Calu3 (cell line): ENCODE data around the gene CCDC92. TPM values are rescaled to one million over a fixed set of nuclear protein-coding genes. Genes with fewer than 3 reads are reported as not detected.

ENCODE experiments used
- BruUV-seq: library from RNA; stranded (reverse); fragments of 400-500 nt; replicated peaks from 2 replicates; lab custom pipeline; 2021; lab: Mats Ljungman, UMichigan
- CTCF ChIA-PET: fragments of 300-600 bp; sonication (Branson Sonifier 250); formaldehyde crosslinking; loops from one replicate; lab custom pipeline; 2022; ENCODE audit warnings: antibody characterized with exemption; lab: Charles Lee
- DNase-seq: peaks from one replicate; pipeline ENCODE4 v3.0.0; 2022
- H3K27ac Mint-ChIP-seq: one replicate; pipeline ENCODE4 v1.8.0; 2022; ENCODE audit warnings: mixed read lengths; ENCODE audit not compliant: unreplicated experiment
- H3K27me3 Mint-ChIP-seq: one replicate; pipeline ENCODE4 v1.8.0; 2022; ENCODE audit warnings: mixed read lengths; ENCODE audit not compliant: unreplicated experiment
- H3K36me3 Mint-ChIP-seq: one replicate; pipeline ENCODE4 v1.8.0; 2022; ENCODE audit warnings: mild to moderate bottlenecking, moderate library complexity, mixed read lengths; ENCODE audit not compliant: insufficient read depth, unreplicated experiment
- H3K4me1 Mint-ChIP-seq: one replicate; pipeline ENCODE4 v1.8.0; 2022; ENCODE audit warnings: mild to moderate bottlenecking, low read depth, mixed read lengths; ENCODE audit not compliant: unreplicated experiment
- H3K4me3 Mint-ChIP-seq: one replicate; pipeline ENCODE4 v1.8.0; 2022; ENCODE audit warnings: mild to moderate bottlenecking, low read depth, moderate library complexity, mixed read lengths; ENCODE audit not compliant: unreplicated experiment
- H3K9me3 Mint-ChIP-seq: one replicate; pipeline ENCODE4 v1.8.0; 2022; ENCODE audit warnings: low read depth, mixed read lengths; ENCODE audit not compliant: unreplicated experiment
- intact Hi-C: fragments of 100-400 bp; cut with micrococcal nuclease; formaldehyde crosslinking; loops from one replicate; pipeline ENCODE4 v1.10.0; 2022; ENCODE audit not compliant: unreplicated experiment
- total RNA-seq: library from RNA; stranded (reverse); gene quantifications from 2 replicates; pipeline ENCODE4 v1.2.3, GENCODE V29; 2022
- TF ChIP-seq, protein P1 (sequence below): fragments of 200-600 bp; IDR thresholded peaks from one replicate; pipeline ENCODE4 v1.8.0; 2022; ENCODE audit warnings: antibody characterized with exemption; ENCODE audit not compliant: unreplicated experiment

CCDC92 gene
- total RNA-seq, 1 experiment from 2014 or later = 35.0 TPM

DNA sequence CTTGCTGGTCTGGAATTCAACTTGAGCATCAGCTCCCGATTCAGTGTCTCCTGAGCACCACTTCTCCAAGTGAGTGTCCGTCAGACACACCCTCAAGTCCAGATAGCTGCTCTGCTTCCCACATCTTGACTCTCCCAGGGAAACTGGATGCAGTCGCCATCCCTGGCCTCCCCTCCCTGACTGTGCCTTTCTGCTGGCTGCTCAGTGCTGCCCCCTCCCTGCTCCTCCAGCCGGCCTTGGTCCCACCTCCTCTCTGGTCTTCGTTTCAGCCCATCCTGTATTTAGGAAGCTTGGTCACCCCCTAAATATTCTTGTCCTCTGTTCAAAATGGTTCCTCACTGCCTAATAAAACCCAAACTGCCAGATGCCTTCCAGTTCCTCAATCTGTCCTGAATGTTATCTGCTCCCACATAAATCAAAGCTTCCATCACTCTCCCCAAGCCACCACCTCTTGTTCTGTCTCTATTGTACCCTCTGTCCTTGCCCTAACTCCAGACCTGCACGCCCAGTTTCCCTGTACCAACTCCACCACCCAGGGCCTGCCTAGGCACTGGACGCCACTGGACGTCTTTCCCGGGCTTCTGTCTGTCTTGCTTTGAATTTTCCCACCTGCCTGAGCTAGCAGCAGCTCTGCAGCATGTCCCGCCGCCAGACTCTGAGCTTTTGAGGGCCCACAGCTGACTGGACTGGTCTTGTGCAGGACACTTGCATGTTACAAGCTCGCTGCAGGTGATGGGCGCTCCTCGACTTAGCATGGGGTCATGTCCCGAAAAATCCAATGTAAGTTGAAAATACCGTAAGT is 33.8 kb downstream of the CCDC92 start:
- intact Hi-C loops = no loop called here
- TF ChIP-seq, protein P1, sequence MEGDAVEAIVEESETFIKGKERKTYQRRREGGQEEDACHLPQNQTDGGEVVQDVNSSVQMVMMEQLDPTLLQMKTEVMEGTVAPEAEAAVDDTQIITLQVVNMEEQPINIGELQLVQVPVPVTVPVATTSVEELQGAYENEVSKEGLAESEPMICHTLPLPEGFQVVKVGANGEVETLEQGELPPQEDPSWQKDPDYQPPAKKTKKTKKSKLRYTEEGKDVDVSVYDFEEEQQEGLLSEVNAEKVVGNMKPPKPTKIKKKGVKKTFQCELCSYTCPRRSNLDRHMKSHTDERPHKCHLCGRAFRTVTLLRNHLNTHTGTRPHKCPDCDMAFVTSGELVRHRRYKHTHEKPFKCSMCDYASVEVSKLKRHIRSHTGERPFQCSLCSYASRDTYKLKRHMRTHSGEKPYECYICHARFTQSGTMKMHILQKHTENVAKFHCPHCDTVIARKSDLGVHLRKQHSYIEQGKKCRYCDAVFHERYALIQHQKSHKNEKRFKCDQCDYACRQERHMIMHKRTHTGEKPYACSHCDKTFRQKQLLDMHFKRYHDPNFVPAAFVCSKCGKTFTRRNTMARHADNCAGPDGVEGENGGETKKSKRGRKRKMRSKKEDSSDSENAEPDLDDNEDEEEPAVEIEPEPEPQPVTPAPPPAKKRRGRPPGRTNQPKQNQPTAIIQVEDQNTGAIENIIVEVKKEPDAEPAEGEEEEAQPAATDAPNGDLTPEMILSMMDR = no peak
- Mint-ChIP-seq H3K27ac (no peak overlapping the region), H3K27me3 (no peaks in the 10 kb centered on the region), H3K36me3 (peaks cover 5% of the 10 kb centered on the region), H3K4me3 (no peak overlapping the region), H3K4me1 (no peaks in the 10 kb centered on the region), H3K9me3 (no peaks in the 10 kb centered on the region)
- BruUV-seq = no TSS peak
- CTCF ChIA-PET = no interaction called here
- DNase-seq = peak; percentile 26

DNA sequence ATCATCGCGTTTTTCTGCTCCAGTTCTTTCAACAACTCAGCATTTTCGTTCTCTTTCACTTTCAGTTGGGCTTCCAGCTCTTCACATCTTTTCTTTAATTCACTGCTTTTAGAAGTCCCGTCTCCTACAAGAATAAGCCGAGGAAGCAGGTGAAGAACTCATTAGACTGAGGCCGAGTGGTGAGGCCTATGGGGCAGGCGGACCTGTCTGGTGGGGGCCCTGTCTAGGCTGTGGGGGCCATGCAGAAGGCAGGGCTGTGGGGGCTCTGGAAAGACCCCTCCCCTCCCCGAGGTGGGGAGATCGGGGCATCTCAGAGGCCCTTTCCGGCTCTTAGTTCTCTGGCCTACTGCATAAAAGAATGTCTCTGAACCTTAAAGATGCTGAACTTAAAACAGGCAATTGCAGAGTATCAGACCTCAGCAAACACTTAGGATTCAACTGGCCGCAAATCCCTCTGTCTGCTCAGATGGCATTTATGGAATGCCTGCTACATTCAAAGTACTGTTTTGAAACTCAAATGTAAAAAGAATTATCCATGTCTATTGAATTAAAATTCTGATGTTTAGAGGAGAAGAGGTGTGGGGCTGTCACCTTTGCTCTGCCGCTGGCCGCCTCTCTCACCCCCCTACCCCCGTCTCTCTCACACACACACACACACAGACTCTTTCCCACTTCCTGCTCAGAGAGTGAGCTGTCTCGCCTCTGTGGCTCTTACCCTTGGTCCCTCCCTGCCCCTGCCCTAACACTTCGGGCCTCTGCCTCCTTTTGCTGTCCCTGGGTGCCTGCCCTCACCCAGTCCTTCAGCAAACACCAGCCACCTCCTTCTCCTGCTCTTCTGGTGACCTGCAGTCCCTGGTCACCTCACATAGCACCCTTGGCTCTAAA is 34.7 kb downstream of the CCDC92 start:
- no peaks in the 10 kb centered on the region for H3K27me3 Mint-ChIP-seq
- no peak overlapping the region for H3K27ac Mint-ChIP-seq
- DNase-seq = no peak
- H3K36me3 Mint-ChIP-seq = peaks cover 10% of the 10 kb centered on the region
- no TSS peak for BruUV-seq
- TF ChIP-seq, protein P1 = no peak
- no peaks in the 10 kb centered on the region for H3K4me1 Mint-ChIP-seq
- CTCF ChIA-PET = no interaction called here
- no peaks in the 10 kb centered on the region for H3K9me3 Mint-ChIP-seq
- intact Hi-C loops = no loop called here
- H3K4me3 Mint-ChIP-seq = no peak overlapping the region

DNA sequence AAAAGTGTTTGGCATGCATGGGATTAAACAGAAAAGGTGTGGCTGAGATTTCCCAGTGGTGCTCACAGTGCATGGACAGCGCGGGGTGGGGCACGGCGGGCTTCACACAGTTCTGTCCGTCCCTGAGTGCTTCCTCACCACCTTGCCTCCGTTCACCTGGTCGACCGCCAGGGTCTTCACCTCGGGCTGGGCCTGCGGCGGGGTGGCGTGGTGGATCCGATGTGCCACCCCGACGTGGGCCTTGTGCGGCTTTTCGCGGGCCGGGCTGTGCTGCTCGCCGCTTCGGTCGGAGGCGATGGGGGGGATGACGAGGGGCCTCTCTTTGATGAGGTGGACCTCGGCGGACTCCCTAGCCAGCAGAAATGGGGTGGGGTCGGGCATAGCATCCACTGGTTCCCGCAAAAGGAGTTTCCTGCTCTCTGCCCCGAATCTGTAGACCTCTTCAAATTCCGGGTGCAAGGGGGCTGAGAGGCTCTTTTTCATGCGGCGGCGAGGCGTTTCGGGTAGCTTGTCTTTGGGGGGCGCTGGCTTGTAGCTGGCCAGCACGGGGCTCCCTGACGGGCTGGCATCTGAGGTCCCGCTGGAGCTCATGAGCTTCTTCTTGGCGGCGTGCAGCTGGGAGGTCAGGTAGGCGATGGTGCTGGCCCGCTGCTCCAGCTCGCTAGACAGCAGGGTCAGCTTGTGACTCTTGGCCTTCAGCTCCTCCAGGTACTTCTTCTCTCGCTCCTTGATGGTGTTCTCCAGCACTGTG is 35.5 kb downstream of the CCDC92 start:
- H3K9me3 Mint-ChIP-seq = no peaks in the 10 kb centered on the region
- peaks cover 7% of the 10 kb centered on the region for H3K27me3 Mint-ChIP-seq
- H3K4me1 Mint-ChIP-seq = no peaks in the 10 kb centered on the region
- no TSS peak for BruUV-seq
- intact Hi-C loops = no loop called here
- H3K4me3 Mint-ChIP-seq = no peak overlapping the region
- H3K36me3 Mint-ChIP-seq = peaks cover 10% of the 10 kb centered on the region
- H3K27ac Mint-ChIP-seq = no peak overlapping the region
- TF ChIP-seq, protein P1 = no peak
- CTCF ChIA-PET = no interaction called here
- no peak for DNase-seq

DNA sequence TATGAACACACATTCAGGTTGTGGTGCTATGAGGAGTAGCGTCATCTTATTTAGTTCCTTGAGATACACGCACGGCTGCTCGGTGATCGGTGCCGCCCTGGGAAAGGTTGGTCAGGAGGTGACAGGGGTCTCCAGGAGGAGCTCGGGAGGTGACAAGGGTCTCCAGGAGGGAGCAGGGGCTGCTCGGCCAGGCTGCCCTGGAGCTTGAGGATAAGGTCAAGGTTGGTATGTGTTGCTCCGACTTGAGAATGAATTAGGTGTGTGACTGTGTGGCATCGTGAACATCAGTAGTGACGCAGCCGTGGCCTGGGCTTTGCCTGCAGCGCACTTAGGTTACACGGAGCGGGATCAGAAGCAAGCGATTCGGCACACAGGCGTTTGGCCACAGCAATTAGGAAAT is 36.2 kb downstream of the CCDC92 start:
- TSS peak; percentile 65 for BruUV-seq
- TF ChIP-seq, protein P1 = no peak
- intact Hi-C loops = no loop called here
- no peak for DNase-seq
- Mint-ChIP-seq H3K27ac (no peak overlapping the region), H3K4me3 (no peak overlapping the region), H3K27me3 (peaks cover 13% of the 10 kb centered on the region), H3K4me1 (no peaks in the 10 kb centered on the region), H3K36me3 (peaks cover 10% of the 10 kb centered on the region), H3K9me3 (no peaks in the 10 kb centered on the region)
- CTCF ChIA-PET = interaction anchor here (0.5 kb wide), 1 partner anchor 99 kb away, joined by 3 read pairs; no protein-coding TSS in a partner anchor
